Neuronal stem cell (in vitro differentiated cells): ENCODE results near the gene HUS1B.

ENCODE experiments used
- DNase-seq: peaks from one replicate; pipeline ENCODE4 v3.0.0-alpha.2; 2013; ENCODE audit warnings: low spot score
- H2AFZ ChIP-seq: one replicate; pipeline ENCODE4 v1.6.1; 2013; ENCODE audit warnings: mild to moderate bottlenecking, low read length, inconsistent platforms
- H2AK5ac ChIP-seq: 2 replicates; pipeline ENCODE4 v1.6.1; 2013; ENCODE audit warnings: low read depth, mild to moderate bottlenecking, inconsistent platforms, low read length, moderate library complexity, mixed read lengths
- H2BK120ac ChIP-seq: 2 replicates; pipeline ENCODE4 v1.6.1; 2013; ENCODE audit warnings: low read depth, mild to moderate bottlenecking, inconsistent platforms, low read length, moderate library complexity, mixed read lengths
- H2BK12ac ChIP-seq: one replicate; pipeline ENCODE4 v1.6.1; 2013; ENCODE audit warnings: low read length, inconsistent platforms
- H2BK15ac ChIP-seq: 2 replicates; pipeline ENCODE4 v1.6.1; 2013; ENCODE audit warnings: mild to moderate bottlenecking, low read length, inconsistent platforms, mixed read lengths
- H2BK5ac ChIP-seq: one replicate; pipeline ENCODE4 v1.6.1; 2013; ENCODE audit warnings: inconsistent platforms, mild to moderate bottlenecking, low read length, moderate library complexity
- H3K14ac ChIP-seq: one replicate; pipeline ENCODE4 v1.6.1; 2013; ENCODE audit warnings: low read length, inconsistent platforms
- H3K18ac ChIP-seq: 2 replicates; pipeline ENCODE4 v1.6.1; 2013; ENCODE audit warnings: low read length, inconsistent platforms
- H3K23ac ChIP-seq: 2 replicates; pipeline ENCODE4 v1.6.1; 2013; ENCODE audit warnings: low read depth, mild to moderate bottlenecking, mixed read lengths, low read length, inconsistent platforms; ENCODE audit not compliant: poor library complexity
- H3K27ac ChIP-seq: replicated peaks from 3 replicates; pipeline ENCODE4 v1.5.1; 2013; ENCODE audit warnings: low read length, inconsistent platforms
- H3K27me3 ChIP-seq, 3 experiments: 2 replicates each; pipeline ENCODE4 v1.6.1; 2013; ENCODE audit warnings: low read length in 3 of 3, mild to moderate bottlenecking in 2 of 3, inconsistent platforms in 1 of 3, low read depth in 1 of 3, mixed read lengths in 1 of 3, moderate library complexity in 1 of 3; ENCODE audit not compliant: control insufficient read depth in 3 of 3, insufficient read depth in 3 of 3
- H3K36me3 ChIP-seq, 2 donors: replicated peaks in 1 of 2; 2 replicates each; pipeline ENCODE4 v1.6.1; 2013; ENCODE audit warnings: low read length in 2 of 2; ENCODE audit not compliant: control insufficient read depth in 2 of 2, insufficient read depth in 2 of 2
- H3K4ac ChIP-seq: 2 replicates; pipeline ENCODE4 v1.6.1; 2013; ENCODE audit warnings: inconsistent platforms, mild to moderate bottlenecking, low read length, moderate library complexity
- H3K4me1 ChIP-seq, 2 donors: 1 replicate in 1 of 2; 2 replicates in 1 of 2; pipeline ENCODE4 v1.6.1; 2013; ENCODE audit warnings: low read length in 2 of 2, low read depth in 1 of 2; ENCODE audit not compliant: control insufficient read depth in 2 of 2, insufficient read depth in 1 of 2
- H3K4me2 ChIP-seq: one replicate; pipeline ENCODE4 v1.6.1; 2013; ENCODE audit warnings: mild to moderate bottlenecking, low read length, inconsistent platforms; ENCODE audit not compliant: insufficient read depth, poor library complexity, severe bottlenecking
- H3K4me3 ChIP-seq, 2 donors: 2 replicates each; pipeline ENCODE4 v1.5.1; 2013; ENCODE audit warnings: low read length in 2 of 2, mild to moderate bottlenecking in 2 of 2, inconsistent platforms in 1 of 2, moderate library complexity in 1 of 2
- H3K79me1 ChIP-seq: one replicate; pipeline ENCODE4 v1.6.1; 2013; ENCODE audit warnings: low read depth, mild to moderate bottlenecking, inconsistent platforms, low read length, moderate library complexity
- H3K9ac ChIP-seq: one replicate; pipeline ENCODE4 v1.6.1; 2013; ENCODE audit warnings: mild to moderate bottlenecking, low read depth, low read length, inconsistent platforms; ENCODE audit not compliant: poor library complexity
- H3K9me3 ChIP-seq, 2 donors: replicated peaks in 1 of 2; 2 replicates each; pipeline versions ENCODE3 to v1.6.1; 2013; ENCODE audit warnings: low read length in 2 of 2, mild to moderate bottlenecking in 2 of 2, inconsistent platforms in 1 of 2, low read depth in 1 of 2, mixed read lengths in 1 of 2, moderate library complexity in 1 of 2; ENCODE audit not compliant: control insufficient read depth in 2 of 2, insufficient read depth in 1 of 2
- H4K8ac ChIP-seq: one replicate; pipeline ENCODE4 v1.6.1; 2013; ENCODE audit warnings: low read depth, mild to moderate bottlenecking, inconsistent platforms, low read length, moderate library complexity
- H4K91ac ChIP-seq: one replicate; pipeline ENCODE4 v1.6.1; 2013; ENCODE audit warnings: low read length, low read depth, mild to moderate bottlenecking, inconsistent platforms; ENCODE audit not compliant: poor library complexity
- WGBS, 2 donors: extraction: QIAGEN DNeasy Blood & Tissue Kit; methylation state at CpG; one replicate each; pipeline ENCODE4 v1.1.7; 2013; ENCODE audit warnings: missing lambda C conversion rate in 2 of 2, mixed read lengths in 1 of 2; ENCODE audit not compliant: insufficient read length in 2 of 2, insufficient replicate concordance in 1 of 2; ENCODE audit errors: extremely low coverage in 2 of 2; 5-methylcytosine and 5-hydroxymethylcytosine counted together

Gene HUS1B

DNA sequence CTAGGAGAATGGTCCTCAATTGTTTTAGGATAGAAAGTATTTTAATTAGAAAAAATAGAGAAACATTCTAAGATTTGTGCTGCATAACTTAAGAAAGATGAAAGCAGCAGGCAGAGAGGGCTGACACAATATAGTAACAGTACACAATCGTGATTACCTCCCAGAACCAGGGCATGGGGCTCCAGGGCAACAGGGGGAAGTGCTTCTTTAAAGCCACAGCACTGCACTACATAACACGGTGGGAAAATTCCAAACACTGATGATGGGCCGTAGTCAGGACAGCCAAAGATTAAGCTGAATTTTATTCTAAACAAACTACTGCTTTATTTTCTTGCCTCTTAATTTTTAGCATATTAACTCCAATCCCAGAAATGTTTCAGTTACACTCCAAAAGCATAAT, 21.6 kb upstream of the HUS1B start:
- WGBS, 2 donors = no CpG with 5 or more reads among the region's 3 CpGs
- Histone ChIP-seq H4K91ac (no peak overlapping the region), H3K4me1 (peaks cover 10 to 14% of the 10 kb centered on the region in 2 donors), H3K23ac (no peak overlapping the region), H2AFZ (no peak overlapping the region), H2BK12ac (no peak overlapping the region), H2BK15ac (no peak overlapping the region), H3K4ac (no peak overlapping the region), H2BK5ac (no peak overlapping the region), H3K9ac (no peak overlapping the region), H2BK120ac (no peak overlapping the region), H4K8ac (no peak overlapping the region), H3K27ac (no peak overlapping the region), H2AK5ac (no peak overlapping the region), H3K4me2 (no peak overlapping the region), H3K79me1 (no peaks in the 10 kb centered on the region), H3K27me3 (no peaks in the 10 kb centered on the region), H3K4me3 (no peak overlapping the region), H3K36me3 (peaks cover 0 to 1% of the 10 kb centered on the region in 2 donors), H3K14ac (no peak overlapping the region), H3K9me3 (peaks cover 0 to 8% of the 10 kb centered on the region in 2 donors), H3K18ac (no peak overlapping the region)
- no peak for DNase-seq

GRCh38 chr6:677919-678318, 21.0 kb upstream of the HUS1B start:
- H2BK120ac ChIP-seq = no peak overlapping the region
- no peak overlapping the region for H3K4me3 ChIP-seq
- no peaks in the 10 kb centered on the region for H3K79me1 ChIP-seq
- H3K36me3 ChIP-seq = peaks cover 0 to 1% of the 10 kb centered on the region in 2 donors
- no peak overlapping the region for H3K23ac ChIP-seq
- no peak overlapping the region for H2AFZ ChIP-seq
- DNase-seq = no peak
- H2AK5ac ChIP-seq = no peak overlapping the region
- no peak overlapping the region for H3K4me2 ChIP-seq
- H2BK12ac ChIP-seq = no peak overlapping the region
- peaks cover 8 to 10% of the 10 kb centered on the region in 2 donors for H3K4me1 ChIP-seq
- no peak overlapping the region for H2BK15ac ChIP-seq
- no peak overlapping the region for H3K4ac ChIP-seq
- no peak overlapping the region for H3K18ac ChIP-seq
- H4K91ac ChIP-seq = no peak overlapping the region
- no peaks in the 10 kb centered on the region for H3K27me3 ChIP-seq
- no peak overlapping the region for H3K27ac ChIP-seq
- no peak overlapping the region for H2BK5ac ChIP-seq
- H3K9me3 ChIP-seq = peaks cover 0 to 8% of the 10 kb centered on the region in 2 donors
- no peak overlapping the region for H3K14ac ChIP-seq
- no peak overlapping the region for H3K9ac ChIP-seq
- no CpG with 5 or more reads among the region's 4 CpGs for WGBS, 2 donors
- H4K8ac ChIP-seq = no peak overlapping the region

- H3K27ac ChIP-seq = no peak overlapping the region
- H3K79me1 ChIP-seq = no peaks in the 10 kb centered on the region
- no peak overlapping the region for H3K18ac ChIP-seq
- H3K4me1 ChIP-seq = no peaks in the 10 kb centered on the region
- H3K36me3 ChIP-seq = no peaks in the 10 kb centered on the region
- no peak for DNase-seq
- WGBS, 2 donors = no CpG with 5 or more reads among the region's 3 CpGs
- H3K4ac ChIP-seq = no peak overlapping the region
- H2BK120ac ChIP-seq = no peak overlapping the region
- H2AK5ac ChIP-seq = no peak overlapping the region
- H3K9me3 ChIP-seq = peaks cover 0 to 20% of the 10 kb centered on the region in 2 donors
- H3K4me2 ChIP-seq = no peak overlapping the region
- H2BK5ac ChIP-seq = no peak overlapping the region
- no peak overlapping the region for H2BK12ac ChIP-seq
- H4K91ac ChIP-seq = no peak overlapping the region
- no peak overlapping the region for H3K4me3 ChIP-seq
- no peaks in the 10 kb centered on the region for H3K27me3 ChIP-seq
- no peak overlapping the region for H3K9ac ChIP-seq
- no peak overlapping the region for H2BK15ac ChIP-seq
- H2AFZ ChIP-seq = no peak overlapping the region
- no peak overlapping the region for H3K14ac ChIP-seq
- no peak overlapping the region for H3K23ac ChIP-seq
- no peak overlapping the region for H4K8ac ChIP-seq
Measured at GRCh38 chr6:674956-675355, 18.1 kb upstream of the HUS1B start.

GRCh38 chr6:674406-674805, 17.5 kb upstream of the HUS1B start:
- Histone ChIP-seq H3K14ac (no peak overlapping the region), H3K9ac (no peak overlapping the region), H3K23ac (no peak overlapping the region), H3K18ac (no peak overlapping the region), H4K8ac (no peak overlapping the region), H2BK12ac (no peak overlapping the region), H2AK5ac (no peak overlapping the region), H3K4me2 (no peak overlapping the region), H3K4me1 (no peaks in the 10 kb centered on the region), H3K79me1 (no peaks in the 10 kb centered on the region), H3K9me3 (peaks cover 0 to 20% of the 10 kb centered on the region in 2 donors), H3K27me3 (no peaks in the 10 kb centered on the region), H2BK15ac (no peak overlapping the region), H3K4ac (no peak overlapping the region), H3K4me3 (no peak overlapping the region), H4K91ac (no peak overlapping the region), H2BK120ac (no peak overlapping the region), H2BK5ac (no peak overlapping the region), H3K27ac (no peak overlapping the region), H3K36me3 (no peaks in the 10 kb centered on the region), H2AFZ (no peak overlapping the region)
- no peak for DNase-seq
